Lower leg skin (tissue), 4 donors: Measurements from ENCODE around the gene CA14. TPM values are rescaled to one million over a fixed set of nuclear protein-coding genes. Genes with fewer than 3 reads are reported as not detected.
A peak's percentile ranks its signal among the peaks of the same experiment; 100 is the strongest.

Source experiments
- DNase-seq, 2 donors: peaks; one replicate each; pipeline ENCODE4 v3.0.0-alpha.2; 2019; ENCODE audit warnings: low spot score in 2 of 2
- H3K4me3 ChIP-seq: fragments of 200-600 bp; sonication (generic); 2 replicates; pipeline ENCODE4 v1.5.1; 2017; ENCODE audit warnings: mild to moderate bottlenecking, low read depth; ENCODE audit not compliant: poor library complexity, severe bottlenecking
- CTCF ChIP-seq, 3 donors: fragments of 450-650 bp; IDR thresholded peaks; one replicate each; pipeline ENCODE4 v1.5.1; 2016; ENCODE audit warnings: antibody characterized with exemption in 3 of 3, mild to moderate bottlenecking in 3 of 3, moderate library complexity in 2 of 3
- POLR2A ChIP-seq, 2 donors: fragments of 450-650 bp; IDR thresholded peaks; one replicate each; pipeline ENCODE4 v1.6.1; 2016 to 2017; ENCODE audit warnings: antibody characterized with exemption in 2 of 2, mild to moderate bottlenecking in 1 of 2, moderate library complexity in 1 of 2
- WGBS, 2 donors: methylation state at CpG; one replicate each; pipeline ENCODE4 v1.1.5; 2018; 5-methylcytosine and 5-hydroxymethylcytosine counted together
- intact Hi-C: fragments of 100-400 bp; cut with DNase I; formaldehyde crosslinking; loops from one replicate; pipeline ENCODE4 v1.15.0; 2023; ENCODE audit warnings: low total_unique reads
- total RNA-seq, 4 donors: library from RNA; depleted of rRNA; stranded (reverse); fragments of >200 nt; gene quantifications; one replicate each; pipeline ENCODE4 v1.1.0, GENCODE V29; 2016

Gene CA14
- total RNA-seq, 4 donors from 2014 or later, result 0.30 to 1.8 (median 0.51) TPM

GRCh38 chr1:150237746-150238145 lies 19.8 kb upstream of the CA14 start:
- intact Hi-C loops, result no loop called here
- 96% methylated on average over 21 of the region's 21 CpGs for WGBS, 2 donors
- TF ChIP-seq POLR2A (IDR thresholded peaks at IDR 0.05) (no peak), CTCF (IDR thresholded peaks at IDR 0.05) (no peak)
- no peak overlapping the region for H3K4me3 ChIP-seq
- peak in 1 of 2 donors; percentile 68 for DNase-seq

GRCh38 chr1:150243003-150243402 lies 14.6 kb upstream of the CA14 start:
- DNase-seq, result peak in 1 of 2 donors; percentile 18
- TF ChIP-seq POLR2A (IDR thresholded peaks at IDR 0.05) (no peak), CTCF (IDR thresholded peaks at IDR 0.05) (no peak)
- WGBS, 2 donors, result 89 to 94% methylated on average over 3 of the region's 3 CpGs
- intact Hi-C loops, result no loop called here
- no peak overlapping the region for H3K4me3 ChIP-seq

GRCh38 chr1:150249936-150250335 lies 7.6 kb upstream of the CA14 start:
- TF ChIP-seq CTCF (IDR thresholded peaks at IDR 0.05) (no peak), POLR2A (IDR thresholded peaks at IDR 0.05) (no peak)
- no peak for DNase-seq
- 80 to 87% methylated on average over 2 of the region's 2 CpGs for WGBS, 2 donors
- H3K4me3 ChIP-seq, result no peak overlapping the region
- intact Hi-C loops, result no loop called here

GRCh38 chr1:150256198-150256553 lies 1.4 kb upstream of the CA14 start:
- no peak overlapping the region for H3K4me3 ChIP-seq
- intact Hi-C loops, result no loop called here
- WGBS, 2 donors, result 0% methylated on average over 1 of the region's 1 CpG
- DNase-seq, result no peak
- TF ChIP-seq CTCF (IDR thresholded peaks at IDR 0.05), result no peak
- TF ChIP-seq POLR2A (IDR thresholded peaks at IDR 0.05), result no peak

- intact Hi-C loops, result no loop called here
- DNase-seq, result no peak
- TF ChIP-seq CTCF (IDR thresholded peaks at IDR 0.05), result no peak
- no peak for TF ChIP-seq POLR2A (IDR thresholded peaks at IDR 0.05)
- WGBS, 2 donors, result 23 to 36% methylated on average over 14 of the region's 14 CpGs
- H3K4me3 ChIP-seq, result no peak overlapping the region
Measured at GRCh38 chr1:150256554-150257341, 826 bp upstream of the CA14 start.

GRCh38 chr1:150259217-150259616 lies 1.6 kb downstream of the CA14 start:
- intact Hi-C loops, result no loop called here
- WGBS, 2 donors, result 44% methylated on average over 4 of the region's 4 CpGs
- TF ChIP-seq POLR2A (IDR thresholded peaks at IDR 0.05), result no peak
- H3K4me3 ChIP-seq, result no peak overlapping the region
- DNase-seq, result no peak
